Liver (tissue), 9 donors: Measurements from ENCODE around the gene SPHKAP. TPM values are rescaled to one million over a fixed set of nuclear protein-coding genes. Genes with fewer than 3 reads are reported as not detected.

ENCODE experiments used
- DNase-seq: peaks from one replicate; pipeline ENCODE4 v3.0.0-alpha.2; 2017; ENCODE audit warnings: low spot score
- H3K27ac ChIP-seq, 2 donors: one replicate each; pipeline ENCODE4 v1.7.0; 2013; ENCODE audit warnings: inconsistent platforms in 2 of 2, low read length in 2 of 2, control low read depth in 1 of 2, low read depth in 1 of 2, mild to moderate bottlenecking in 1 of 2
- H3K27me3 ChIP-seq, 4 donors: one replicate each; pipeline versions ENCODE4 v1.6.1 to v1.7.0; 2013; ENCODE audit warnings: low read length in 3 of 4, inconsistent platforms in 1 of 4, mild to moderate bottlenecking in 1 of 4, moderate library complexity in 1 of 4; ENCODE audit not compliant: control insufficient read depth in 4 of 4, insufficient read depth in 4 of 4
- H3K36me3 ChIP-seq, 4 donors: one replicate each; pipeline versions ENCODE4 v1.6.1 to v1.7.0; 2013; ENCODE audit warnings: low read length in 3 of 4, mild to moderate bottlenecking in 3 of 4, low read depth in 1 of 4, moderate library complexity in 1 of 4; ENCODE audit not compliant: control insufficient read depth in 4 of 4, insufficient read depth in 3 of 4
- H3K4me1 ChIP-seq, 4 donors: one replicate each; pipeline versions ENCODE4 v1.6.1 to v1.7.0; 2013; ENCODE audit warnings: low read length in 3 of 4, mild to moderate bottlenecking in 3 of 4, moderate library complexity in 1 of 4; ENCODE audit not compliant: control insufficient read depth in 4 of 4, insufficient read depth in 4 of 4
- H3K4me3 ChIP-seq, 3 donors: one replicate each; pipeline versions ENCODE4 v1.6.1 to v1.7.0; 2013; ENCODE audit warnings: low read length in 3 of 3, control low read depth in 1 of 3, low read depth in 1 of 3, mild to moderate bottlenecking in 1 of 3
- H3K9ac ChIP-seq, 2 donors: one replicate each; pipeline ENCODE4 v1.7.0; 2013; ENCODE audit warnings: low read length in 2 of 2, mild to moderate bottlenecking in 2 of 2, moderate library complexity in 2 of 2, control low read depth in 1 of 2, low read depth in 1 of 2
- H3K9me3 ChIP-seq, 4 donors: one replicate each; pipeline versions ENCODE4 v1.6.1 to v1.7.0; 2013; ENCODE audit warnings: low read length in 3 of 4; ENCODE audit not compliant: control insufficient read depth in 4 of 4
- FOXA2 ChIP-seq: IDR thresholded peaks from 2 replicates; pipeline ENCODE4 v1.6.1; 2016; ENCODE audit warnings: antibody characterized with exemption
- GABPA ChIP-seq, 2 donors: IDR thresholded peaks in 1 of 2; conservative IDR thresholded peaks in 1 of 2; 2 replicates each; pipeline ENCODE4 v1.6.1; 2016; ENCODE audit warnings: antibody characterized with exemption in 2 of 2, mild to moderate bottlenecking in 1 of 2, moderate library complexity in 1 of 2
- HNF4A ChIP-seq, 2 donors: conservative IDR thresholded peaks; 2 replicates each; pipeline ENCODE4 v1.6.1; 2016; ENCODE audit warnings: antibody characterized with exemption in 2 of 2, mild to moderate bottlenecking in 2 of 2
- HNF4G ChIP-seq: IDR thresholded peaks from 2 replicates; pipeline ENCODE4 v1.6.1; 2016; ENCODE audit warnings: antibody characterized with exemption
- JUND ChIP-seq, 2 donors: IDR thresholded peaks; 2 replicates each; pipeline ENCODE4 v1.6.1; 2016; ENCODE audit warnings: antibody characterized with exemption in 2 of 2
- NR2F2 ChIP-seq: IDR thresholded peaks from 2 replicates; pipeline ENCODE4 v1.6.1; 2016; ENCODE audit warnings: antibody characterized with exemption
- RAD21 ChIP-seq, 2 donors: IDR thresholded peaks; 2 replicates each; pipeline ENCODE4 v1.6.1; 2016; ENCODE audit warnings: antibody characterized with exemption in 2 of 2, mild to moderate bottlenecking in 2 of 2
- RXRA ChIP-seq, 2 donors: IDR thresholded peaks; 2 replicates each; pipeline ENCODE4 v1.6.1; 2017 to 2018; ENCODE audit warnings: antibody characterized with exemption in 2 of 2, mild to moderate bottlenecking in 1 of 2
- SP1 ChIP-seq: IDR thresholded peaks from 2 replicates; pipeline ENCODE4 v1.6.1; 2018; ENCODE audit warnings: antibody characterized with exemption, mild to moderate bottlenecking
- TAF1 ChIP-seq: conservative IDR thresholded peaks from 2 replicates; pipeline ENCODE4 v1.6.1; 2016; ENCODE audit warnings: antibody characterized with exemption, mild to moderate bottlenecking
- YY1 ChIP-seq: IDR thresholded peaks from 2 replicates; pipeline ENCODE4 v1.6.1; 2016; ENCODE audit warnings: antibody characterized with exemption, mild to moderate bottlenecking
- WGBS: extraction: QIAGEN DNeasy Blood & Tissue Kit; methylation state at CpG from one replicate; pipeline ENCODE4 v1.1.7; 2013; 5-methylcytosine and 5-hydroxymethylcytosine counted together
- polyA plus RNA-seq, 2 donors: library from polyadenylated mRNA; stranded (reverse) in 1 of 2; unstranded in 1 of 2; fragments of 200-250 nt in 1 of 2; fragments of >200 nt in 1 of 2; fragmentation: Nextera tagmentation in 1 of 2; extraction: Ambion mirVana in 1 of 2; gene quantifications; one replicate each; pipeline versions ENCODE4 v1.2.1 to v1.2.3, GENCODE V29; 2013 to 2015
- total RNA-seq, 2 donors: library from RNA; depleted of rRNA; stranded (reverse); fragments of >200 nt; gene quantifications; one replicate each; pipeline ENCODE4 v1.2.3, GENCODE V29; 2014
- TF ChIP-seq, protein P1 (sequence below): IDR thresholded peaks from 2 replicates; pipeline ENCODE4 v1.6.1; 2016; ENCODE audit warnings: antibody characterized with exemption
- TF ChIP-seq, protein P2 (sequence below): IDR thresholded peaks from 2 replicates; pipeline ENCODE4 v1.6.1; 2016; ENCODE audit warnings: antibody characterized with exemption, mild to moderate bottlenecking
- TF ChIP-seq, protein P3 (sequence below): IDR thresholded peaks from 2 replicates; pipeline ENCODE4 v1.6.1; 2016; ENCODE audit warnings: antibody characterized with exemption
- TF ChIP-seq, protein P4 (sequence below): IDR thresholded peaks from 2 replicates; pipeline ENCODE4 v1.6.1; 2016; ENCODE audit warnings: antibody characterized with exemption
- donor health status: healthy.
- donor health status: healthy.
- donor health status: healthy.
- donor health status: healthy.
- donor health status: healthy.

The SPHKAP gene
- total and polyA plus RNA-seq, 4 donors, result not detected

DNA sequence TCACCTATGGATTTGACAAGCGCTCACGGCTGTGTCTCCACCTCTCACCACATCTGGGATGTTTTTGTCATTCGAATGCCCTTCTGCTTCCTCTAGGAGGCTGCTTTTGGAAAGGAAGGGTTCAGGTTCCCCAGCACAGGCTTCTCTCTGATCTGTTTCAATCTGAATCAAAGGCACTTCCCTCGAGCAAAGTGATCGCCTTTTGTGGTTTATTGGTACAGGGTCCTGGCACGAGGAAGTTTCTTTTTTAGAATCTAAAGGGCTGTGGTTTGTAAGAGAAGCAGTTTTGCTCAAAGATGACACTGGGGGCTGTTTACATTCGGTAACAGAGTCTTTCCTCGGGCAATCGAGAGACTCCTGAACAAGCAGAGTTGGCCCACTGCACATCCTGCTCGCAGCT is 165.1 kb downstream of the SPHKAP start:
- Histone ChIP-seq H3K9me3 (peaks cover 0 to 3% (median 0%) of the 10 kb centered on the region in 4 donors), H3K4me1 (no peaks in the 10 kb centered on the region), H3K27me3 (no peaks in the 10 kb centered on the region), H3K36me3 (no peaks in the 10 kb centered on the region), H3K9ac (no peak overlapping the region), H3K27ac (no peak overlapping the region), H3K4me3 (no peak overlapping the region)
- no peak for DNase-seq
- TF ChIP-seq NR2F2, result no peak
- no peak for TF ChIP-seq HNF4G
- no peak for TF ChIP-seq TAF1
- TF ChIP-seq SP1, result no peak
- TF ChIP-seq FOXA2, result no peak
- no peak for TF ChIP-seq RAD21 (IDR thresholded peaks at IDR 0.05)
- no peak for TF ChIP-seq GABPA (IDR thresholded peaks at IDR 0.05 in 1 of 2, conservative IDR thresholded peaks at IDR 0.05 in 1 of 2)
- 42% methylated on average over 10 of the region's 10 CpGs for WGBS

DNA sequence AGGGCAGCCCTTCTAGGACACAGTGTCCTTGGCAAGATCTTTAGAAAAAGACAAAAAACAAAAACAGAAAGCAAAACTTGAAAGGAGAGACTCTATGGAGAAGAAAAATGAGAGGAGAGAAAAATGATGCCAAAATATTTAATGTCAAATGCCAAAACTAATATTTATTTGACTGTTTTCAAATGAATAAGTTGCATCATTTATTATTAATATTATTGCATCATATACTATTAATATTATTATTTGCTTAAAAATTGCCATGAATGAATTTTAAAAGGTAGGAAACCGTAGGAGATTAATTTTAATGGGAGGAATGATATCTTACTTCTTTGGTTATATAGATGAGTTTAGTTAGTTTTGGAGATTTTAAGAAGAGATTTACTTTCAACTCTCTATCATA is 165.7 kb downstream of the SPHKAP start:
- Histone ChIP-seq H3K36me3 (no peaks in the 10 kb centered on the region), H3K4me1 (no peaks in the 10 kb centered on the region), H3K9ac (no peak overlapping the region), H3K27me3 (no peaks in the 10 kb centered on the region), H3K27ac (no peak overlapping the region), H3K9me3 (peaks cover 0 to 3% (median 0%) of the 10 kb centered on the region in 4 donors), H3K4me3 (no peak overlapping the region)
- WGBS, result 70% methylated on average over 1 of the region's 1 CpG
- DNase-seq, result no peak
- no peak for TF ChIP-seq NR2F2
- no peak for TF ChIP-seq SP1
- TF ChIP-seq RXRA (IDR thresholded peaks at IDR 0.05), result no peak
- TF ChIP-seq GABPA (IDR thresholded peaks at IDR 0.05 in 1 of 2, conservative IDR thresholded peaks at IDR 0.05 in 1 of 2), result no peak
- TF ChIP-seq RAD21 (IDR thresholded peaks at IDR 0.05), result no peak
- TF ChIP-seq, protein P1, sequence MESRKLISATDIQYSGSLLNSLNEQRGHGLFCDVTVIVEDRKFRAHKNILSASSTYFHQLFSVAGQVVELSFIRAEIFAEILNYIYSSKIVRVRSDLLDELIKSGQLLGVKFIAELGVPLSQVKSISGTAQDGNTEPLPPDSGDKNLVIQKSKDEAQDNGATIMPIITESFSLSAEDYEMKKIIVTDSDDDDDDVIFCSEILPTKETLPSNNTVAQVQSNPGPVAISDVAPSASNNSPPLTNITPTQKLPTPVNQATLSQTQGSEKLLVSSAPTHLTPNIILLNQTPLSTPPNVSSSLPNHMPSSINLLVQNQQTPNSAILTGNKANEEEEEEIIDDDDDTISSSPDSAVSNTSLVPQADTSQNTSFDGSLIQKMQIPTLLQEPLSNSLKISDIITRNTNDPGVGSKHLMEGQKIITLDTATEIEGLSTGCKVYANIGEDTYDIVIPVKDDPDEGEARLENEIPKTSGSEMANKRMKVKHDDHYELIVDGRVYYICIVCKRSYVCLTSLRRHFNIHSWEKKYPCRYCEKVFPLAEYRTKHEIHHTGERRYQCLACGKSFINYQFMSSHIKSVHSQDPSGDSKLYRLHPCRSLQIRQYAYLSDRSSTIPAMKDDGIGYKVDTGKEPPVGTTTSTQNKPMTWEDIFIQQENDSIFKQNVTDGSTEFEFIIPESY, result no peak
- TF ChIP-seq, protein P2, sequence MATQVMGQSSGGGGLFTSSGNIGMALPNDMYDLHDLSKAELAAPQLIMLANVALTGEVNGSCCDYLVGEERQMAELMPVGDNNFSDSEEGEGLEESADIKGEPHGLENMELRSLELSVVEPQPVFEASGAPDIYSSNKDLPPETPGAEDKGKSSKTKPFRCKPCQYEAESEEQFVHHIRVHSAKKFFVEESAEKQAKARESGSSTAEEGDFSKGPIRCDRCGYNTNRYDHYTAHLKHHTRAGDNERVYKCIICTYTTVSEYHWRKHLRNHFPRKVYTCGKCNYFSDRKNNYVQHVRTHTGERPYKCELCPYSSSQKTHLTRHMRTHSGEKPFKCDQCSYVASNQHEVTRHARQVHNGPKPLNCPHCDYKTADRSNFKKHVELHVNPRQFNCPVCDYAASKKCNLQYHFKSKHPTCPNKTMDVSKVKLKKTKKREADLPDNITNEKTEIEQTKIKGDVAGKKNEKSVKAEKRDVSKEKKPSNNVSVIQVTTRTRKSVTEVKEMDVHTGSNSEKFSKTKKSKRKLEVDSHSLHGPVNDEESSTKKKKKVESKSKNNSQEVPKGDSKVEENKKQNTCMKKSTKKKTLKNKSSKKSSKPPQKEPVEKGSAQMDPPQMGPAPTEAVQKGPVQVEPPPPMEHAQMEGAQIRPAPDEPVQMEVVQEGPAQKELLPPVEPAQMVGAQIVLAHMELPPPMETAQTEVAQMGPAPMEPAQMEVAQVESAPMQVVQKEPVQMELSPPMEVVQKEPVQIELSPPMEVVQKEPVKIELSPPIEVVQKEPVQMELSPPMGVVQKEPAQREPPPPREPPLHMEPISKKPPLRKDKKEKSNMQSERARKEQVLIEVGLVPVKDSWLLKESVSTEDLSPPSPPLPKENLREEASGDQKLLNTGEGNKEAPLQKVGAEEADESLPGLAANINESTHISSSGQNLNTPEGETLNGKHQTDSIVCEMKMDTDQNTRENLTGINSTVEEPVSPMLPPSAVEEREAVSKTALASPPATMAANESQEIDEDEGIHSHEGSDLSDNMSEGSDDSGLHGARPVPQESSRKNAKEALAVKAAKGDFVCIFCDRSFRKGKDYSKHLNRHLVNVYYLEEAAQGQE, result no peak
- TF ChIP-seq HNF4A (conservative IDR thresholded peaks at IDR 0.05), result no peak
- TF ChIP-seq, protein P3, sequence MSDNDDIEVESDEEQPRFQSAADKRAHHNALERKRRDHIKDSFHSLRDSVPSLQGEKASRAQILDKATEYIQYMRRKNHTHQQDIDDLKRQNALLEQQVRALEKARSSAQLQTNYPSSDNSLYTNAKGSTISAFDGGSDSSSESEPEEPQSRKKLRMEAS, result no peak
- no peak for TF ChIP-seq FOXA2
- no peak for TF ChIP-seq TAF1
- TF ChIP-seq YY1, result no peak

DNA sequence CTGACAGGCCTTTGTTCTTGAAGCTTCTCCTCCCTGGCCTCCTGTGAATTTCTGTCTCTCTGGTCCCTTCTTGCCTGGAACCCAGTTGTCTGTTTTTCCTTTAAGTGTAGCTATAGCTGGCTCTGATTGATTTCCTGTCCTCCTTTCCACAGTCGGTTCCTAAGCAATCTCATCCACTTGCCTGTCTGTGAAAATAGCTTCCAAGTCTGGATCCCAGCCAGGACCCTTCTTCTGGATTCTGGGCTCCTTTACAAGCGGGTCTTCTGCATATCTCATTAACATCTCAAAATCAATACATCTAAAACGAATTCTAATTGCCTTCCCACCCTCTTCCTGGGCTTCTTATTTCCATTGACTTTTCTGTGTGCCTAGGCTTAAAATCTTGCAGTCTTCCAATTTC is 185.1 kb downstream of the SPHKAP start:
- Histone ChIP-seq H3K4me3 (no peak overlapping the region), H3K4me1 (no peaks in the 10 kb centered on the region), H3K36me3 (no peaks in the 10 kb centered on the region), H3K9ac (no peak overlapping the region), H3K27me3 (peaks cover 0 to 6% (median 0%) of the 10 kb centered on the region in 4 donors), H3K9me3 (peaks cover 0 to 2% (median 0%) of the 10 kb centered on the region in 4 donors), H3K27ac (no peak overlapping the region)
- 41% methylated on average over 3 of the region's 3 CpGs for WGBS
- DNase-seq, result no peak
- TF ChIP-seq SP1 (no peak), NR2F2 (no peak), JUND (IDR thresholded peaks at IDR 0.05) (no peak)
- TF ChIP-seq, protein P4, sequence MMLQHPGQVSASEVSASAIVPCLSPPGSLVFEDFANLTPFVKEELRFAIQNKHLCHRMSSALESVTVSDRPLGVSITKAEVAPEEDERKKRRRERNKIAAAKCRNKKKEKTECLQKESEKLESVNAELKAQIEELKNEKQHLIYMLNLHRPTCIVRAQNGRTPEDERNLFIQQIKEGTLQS, result no peak
